GM10248 (cell line): ENCODE data around the gene USP20.

Experiments
- CTCF ChIA-PET: fragments of 300-600 bp; sonication (Branson Sonifier 250); formaldehyde crosslinking; extraction: SDS; loops from one replicate; lab custom pipeline; 2021; ENCODE audit warnings: antibody characterized with exemption; lab: Yijun Ruan, JAX
- POLR2A ChIA-PET: fragments of 350-650 bp; sonication (Branson Sonifier 250); formaldehyde crosslinking; extraction: SDS; loops from one replicate; lab custom pipeline; 2020; ENCODE audit warnings: antibody characterized with exemption; lab: Yijun Ruan, JAX
- DNase-seq: peaks from one replicate; pipeline ENCODE4 v3.0.0; 2012; ENCODE audit errors: extremely low spot score
- TF ChIP-seq, protein P1 (sequence below): IDR thresholded peaks from 2 replicates; pipeline ENCODE4 v1.5.1; 2012; ENCODE audit warnings: mild to moderate bottlenecking, low read depth; ENCODE audit errors: extremely low read depth, missing control alignments, control extremely low read depth

The USP20 gene

GRCh38 chr9:129874261-129875101 lies 39.2 kb downstream of the USP20 start:
- DNase-seq = no peak
- CTCF ChIA-PET = interaction anchor here (0.7 to 1.5 kb wide), 2 partner anchors 10 to 27 kb away, joined by 3 to 4 read pairs; no protein-coding TSS in a partner anchor
- POLR2A ChIA-PET = no interaction called here
- TF ChIP-seq, protein P1, sequence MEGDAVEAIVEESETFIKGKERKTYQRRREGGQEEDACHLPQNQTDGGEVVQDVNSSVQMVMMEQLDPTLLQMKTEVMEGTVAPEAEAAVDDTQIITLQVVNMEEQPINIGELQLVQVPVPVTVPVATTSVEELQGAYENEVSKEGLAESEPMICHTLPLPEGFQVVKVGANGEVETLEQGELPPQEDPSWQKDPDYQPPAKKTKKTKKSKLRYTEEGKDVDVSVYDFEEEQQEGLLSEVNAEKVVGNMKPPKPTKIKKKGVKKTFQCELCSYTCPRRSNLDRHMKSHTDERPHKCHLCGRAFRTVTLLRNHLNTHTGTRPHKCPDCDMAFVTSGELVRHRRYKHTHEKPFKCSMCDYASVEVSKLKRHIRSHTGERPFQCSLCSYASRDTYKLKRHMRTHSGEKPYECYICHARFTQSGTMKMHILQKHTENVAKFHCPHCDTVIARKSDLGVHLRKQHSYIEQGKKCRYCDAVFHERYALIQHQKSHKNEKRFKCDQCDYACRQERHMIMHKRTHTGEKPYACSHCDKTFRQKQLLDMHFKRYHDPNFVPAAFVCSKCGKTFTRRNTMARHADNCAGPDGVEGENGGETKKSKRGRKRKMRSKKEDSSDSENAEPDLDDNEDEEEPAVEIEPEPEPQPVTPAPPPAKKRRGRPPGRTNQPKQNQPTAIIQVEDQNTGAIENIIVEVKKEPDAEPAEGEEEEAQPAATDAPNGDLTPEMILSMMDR = no peak

GRCh38 chr9:129875181-129875611 lies 39.9 kb downstream of the USP20 start:
- no peak for DNase-seq
- TF ChIP-seq, protein P1 = no peak
- CTCF ChIA-PET = interaction anchor here (1.5 to 2.0 kb wide), 2 partner anchors 10 kb away, joined by 4 to 6 read pairs; no protein-coding TSS in a partner anchor
- POLR2A ChIA-PET = no interaction called here

DNA sequence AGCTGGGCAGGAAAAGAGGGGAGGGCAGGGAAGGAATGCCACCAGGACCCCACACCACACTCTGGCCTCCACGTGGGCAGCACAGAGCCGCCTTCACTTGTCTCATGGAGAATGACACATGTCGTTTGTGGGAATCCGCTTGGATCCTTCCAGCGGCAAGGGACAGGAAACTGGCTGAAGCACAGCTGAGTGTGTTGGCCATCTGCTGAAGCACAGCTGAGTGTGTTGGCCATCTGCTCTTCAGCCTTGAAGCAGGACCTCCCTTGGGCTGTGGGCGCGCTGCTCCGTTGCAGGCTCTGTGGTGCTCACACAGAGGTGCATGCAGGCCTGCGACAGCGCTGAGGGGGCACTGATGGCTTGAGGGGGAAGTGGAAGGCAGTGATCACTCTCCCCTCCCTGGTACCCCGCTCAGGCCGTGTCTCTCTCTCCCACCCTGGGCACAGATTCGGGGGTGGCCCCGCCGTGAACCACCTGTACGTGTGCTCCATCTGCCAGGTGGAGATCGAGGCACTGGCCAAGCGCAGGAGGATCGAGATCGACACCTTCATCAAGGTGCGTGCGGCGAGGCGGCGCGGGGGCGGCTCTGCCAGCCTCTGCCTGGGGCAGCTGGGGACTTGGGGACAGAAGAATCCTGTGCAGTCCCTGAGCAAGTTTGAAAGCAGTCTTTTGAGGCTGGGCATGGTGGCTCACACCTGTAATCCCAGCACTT lies 40.6 kb downstream of the USP20 start:
- ChIA-PET CTCF (interaction anchor here (2.0 kb wide), 1 partner anchor 9 kb away, joined by 6 read pairs; no protein-coding TSS in a partner anchor), POLR2A (no interaction called here)
- TF ChIP-seq, protein P1 = no peak
- DNase-seq = no peak

DNA sequence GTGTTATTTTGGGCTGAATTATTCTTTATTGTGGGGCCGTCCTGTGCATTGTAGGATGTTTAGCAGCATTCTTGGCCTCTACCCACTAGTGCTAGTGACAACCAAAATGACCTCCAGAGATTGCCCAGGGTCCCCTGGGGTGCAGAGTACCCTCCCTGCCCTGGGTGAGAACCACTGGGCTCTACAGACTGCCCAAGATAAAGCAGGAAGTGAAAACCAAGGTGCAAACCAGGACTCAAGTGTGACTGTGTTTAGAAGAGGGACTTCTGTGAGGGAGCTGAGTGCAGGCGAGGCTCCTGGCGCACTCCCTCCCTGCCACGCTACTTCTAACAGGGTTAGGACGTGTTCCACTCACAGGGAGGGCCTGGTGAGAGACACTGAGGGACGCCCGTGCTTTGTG lies 41.6 kb downstream of the USP20 start:
- TF ChIP-seq, protein P1 = no peak
- ChIA-PET POLR2A (no interaction called here), CTCF (interaction anchor here (2.0 kb wide), 1 partner anchor 8 kb away, joined by 6 read pairs; no protein-coding TSS in a partner anchor)
- no peak for DNase-seq

- TF ChIP-seq, protein P1 = no peak
- no peak for DNase-seq
- CTCF ChIA-PET = no interaction called here
- POLR2A ChIA-PET = interaction anchor here (0.6 kb wide), 1 partner anchor 60 kb away, joined by 5 read pairs; no protein-coding TSS in a partner anchor
Observed at GRCh38 chr9:129878291-129878690, 43.0 kb downstream of the USP20 start.

- no peak for DNase-seq
- ChIA-PET POLR2A (no interaction called here), CTCF (no interaction called here)
- TF ChIP-seq, protein P1 = no peak
Observed at GRCh38 chr9:129879103-129879699, 43.9 kb downstream of the USP20 start.
